GM23248 (cell line): Measurements from ENCODE around the gene GCK. TPM values are rescaled to one million over a fixed set of nuclear protein-coding genes. Genes with fewer than 3 reads are reported as not detected.

Source experiments
- DNase-seq: peaks from one replicate; pipeline ENCODE4 v3.0.0-alpha.2; 2015
- H2AFZ ChIP-seq: fragments of 200-600 bp; sonication (generic); 2 replicates; pipeline ENCODE4 v1.6.1; 2016; ENCODE audit warnings: antibody characterized with exemption
- H3F3A ChIP-seq: fragments of 200-600 bp; sonication (generic); 2 replicates; pipeline ENCODE4 v1.6.1; 2016; ENCODE audit warnings: mild to moderate bottlenecking, antibody characterized with exemption, mixed run types; ENCODE audit not compliant: insufficient read depth
- H3K27ac ChIP-seq: fragments of 200-600 bp; sonication (generic); 2 replicates; pipeline ENCODE4 v1.5.1; 2016; ENCODE audit warnings: mild to moderate bottlenecking
- H3K27me3 ChIP-seq: fragments of 200-600 bp; sonication (generic); replicated peaks from 2 replicates; pipeline ENCODE4 v1.6.1; 2016; ENCODE audit warnings: mild to moderate bottlenecking; ENCODE audit not compliant: insufficient read depth
- H3K36me3 ChIP-seq: fragments of 200-600 bp; sonication (generic); 2 replicates; pipeline ENCODE4 v1.6.1; 2016; ENCODE audit warnings: low read depth, mild to moderate bottlenecking
- H3K4me1 ChIP-seq: fragments of 200-600 bp; sonication (generic); 2 replicates; pipeline ENCODE4 v1.6.1; 2016; ENCODE audit warnings: mild to moderate bottlenecking; ENCODE audit not compliant: insufficient read depth
- H3K4me2 ChIP-seq: fragments of 200-600 bp; sonication (generic); one replicate; pipeline ENCODE4 v1.6.1; 2016; ENCODE audit warnings: mild to moderate bottlenecking; ENCODE audit not compliant: unreplicated experiment
- H3K4me3 ChIP-seq: fragments of 200-600 bp; sonication (generic); 2 replicates; pipeline ENCODE4 v1.5.1; 2016; ENCODE audit warnings: mild to moderate bottlenecking
- H3K79me2 ChIP-seq: fragments of 200-600 bp; sonication (generic); 2 replicates; pipeline ENCODE4 v1.6.1; 2016; ENCODE audit warnings: mild to moderate bottlenecking; ENCODE audit not compliant: insufficient read depth
- H3K9ac ChIP-seq: fragments of 200-600 bp; sonication (generic); 2 replicates; pipeline ENCODE4 v1.6.1; 2016; ENCODE audit warnings: mild to moderate bottlenecking
- H3K9me2 ChIP-seq: fragments of 200-600 bp; sonication (generic); 2 replicates; pipeline ENCODE4 v1.6.1; 2016; ENCODE audit warnings: mixed run types, mild to moderate bottlenecking, moderate library complexity; ENCODE audit not compliant: insufficient read depth
- H3K9me3 ChIP-seq: fragments of 200-600 bp; sonication (generic); one replicate; pipeline ENCODE4 v1.6.1; 2017; ENCODE audit warnings: low read depth
- H4K20me1 ChIP-seq: fragments of 200-600 bp; sonication (generic); 2 replicates; pipeline ENCODE4 v1.6.0; 2016; ENCODE audit not compliant: insufficient read depth
- EZH2 ChIP-seq: fragments of 200-600 bp; sonication (generic); IDR thresholded peaks from 2 replicates; pipeline ENCODE4 v1.6.1; 2018; ENCODE audit warnings: antibody characterized with exemption, mild to moderate bottlenecking; ENCODE audit not compliant: insufficient read depth, poor library complexity, severe bottlenecking
- EZH2phosphoT487 ChIP-seq: fragments of 200-600 bp; sonication (generic); IDR thresholded peaks from 2 replicates; pipeline ENCODE4 v1.6.1; 2018; ENCODE audit warnings: antibody characterized with exemption, moderate library complexity, mild to moderate bottlenecking, low read depth; ENCODE audit not compliant: insufficient read depth
- WGBS, 2 experiments: methylation state at CpG; one replicate each; pipeline ENCODE4 v1.1.6; 2015 to 2017; ENCODE audit warnings: low lambda C conversion rate in 2 of 2, low coverage in 1 of 2; ENCODE audit errors: missing lambda C conversion rate in 2 of 2; 5-methylcytosine and 5-hydroxymethylcytosine counted together
- in situ Hi-C: fragments of 300-500 bp; cut with MboI; formaldehyde crosslinking; loops from 2 replicates; pipeline ENCODE4 v1.15.0; 2020
- polyA plus RNA-seq: library from polyadenylated mRNA; unstranded; fragments of >200 nt; fragmentation: Nextera tagmentation; extraction: Ambion mirVana; gene quantifications from 2 replicates; pipeline ENCODE4 v1.2.1, GENCODE V29; 2016
- total RNA-seq: library from RNA; depleted of rRNA; stranded (reverse); fragments of >200 nt; shearing (Covaris generic); gene quantifications from 2 replicates; pipeline ENCODE4 v1.2.3, GENCODE V29; 2014

The GCK gene
- total and polyA plus RNA-seq, 2 experiments from 2014 or later = 0.11 to 0.23 TPM

GRCh38 chr7:44157116-44158080, 31.8 kb downstream of the GCK start:
- H3K27ac ChIP-seq = no peak overlapping the region
- 0 out of 2 replicates have a peak, but pooled peaks cover 2% of the 10 kb centered on the region for H3F3A ChIP-seq
- in situ Hi-C loops = no loop called here
- H3K9me3 ChIP-seq = no peaks in the 10 kb centered on the region
- H3K36me3 ChIP-seq = no peaks in the 10 kb centered on the region
- no peak overlapping the region for H3K4me2 ChIP-seq
- no peak for TF ChIP-seq EZH2
- H4K20me1 ChIP-seq = no peaks in the 10 kb centered on the region
- no peak overlapping the region for H3K9ac ChIP-seq
- no peaks in the 10 kb centered on the region for H3K9me2 ChIP-seq
- no peak overlapping the region for H3K4me3 ChIP-seq
- H3K79me2 ChIP-seq = no peaks in the 10 kb centered on the region
- DNase-seq = no peak
- WGBS, 2 experiments = 72 to 77% methylated on average over 13 to 15 of the region's 15 CpGs
- H2AFZ ChIP-seq = no peak overlapping the region
- peaks cover 4% of the 10 kb centered on the region; the same call in 1 of the 2 replicates for H3K4me1 ChIP-seq
- H3K27me3 ChIP-seq = no peaks in the 10 kb centered on the region

- no peaks in the 10 kb centered on the region for H3K4me1 ChIP-seq
- in situ Hi-C loops = no loop called here
- no peaks in the 10 kb centered on the region for H3K36me3 ChIP-seq
- H4K20me1 ChIP-seq = no peaks in the 10 kb centered on the region
- 42 to 57% methylated on average over 4 of the region's 4 CpGs for WGBS, 2 experiments
- no peak for DNase-seq
- H3K4me2 ChIP-seq = no peak overlapping the region
- H3K9me3 ChIP-seq = no peaks in the 10 kb centered on the region
- H3K27me3 ChIP-seq = no peaks in the 10 kb centered on the region
- no peaks in the 10 kb centered on the region for H3K79me2 ChIP-seq
- H3K9me2 ChIP-seq = no peaks in the 10 kb centered on the region
- no peaks in the 10 kb centered on the region for H3F3A ChIP-seq
- no peak for TF ChIP-seq EZH2
- TF ChIP-seq EZH2phosphoT487 = no peak
- no peak overlapping the region for H3K9ac ChIP-seq
- no peak overlapping the region for H2AFZ ChIP-seq
- H3K27ac ChIP-seq = no peak overlapping the region
- H3K4me3 ChIP-seq = no peak overlapping the region
Observed at GRCh38 chr7:44156453-44157010, 32.7 kb downstream of the GCK start.

GRCh38 chr7:44155191-44156185, 33.8 kb downstream of the GCK start:
- Histone ChIP-seq H3K9ac (no peak overlapping the region), H3K27me3 (no peaks in the 10 kb centered on the region), H3K4me1 (no peaks in the 10 kb centered on the region), H3K36me3 (no peaks in the 10 kb centered on the region), H4K20me1 (no peaks in the 10 kb centered on the region), H3K9me2 (no peaks in the 10 kb centered on the region), H3K9me3 (no peaks in the 10 kb centered on the region), H3K27ac (no peak overlapping the region), H3K4me2 (no peak overlapping the region), H3K4me3 (no peak overlapping the region), H3K79me2 (no peaks in the 10 kb centered on the region), H3F3A (no peaks in the 10 kb centered on the region), H2AFZ (no peak overlapping the region)
- no peak for DNase-seq
- no peak for TF ChIP-seq EZH2phosphoT487
- TF ChIP-seq EZH2 = no peak
- WGBS, 2 experiments = 61 to 69% methylated on average over 8 of the region's 8 CpGs
- in situ Hi-C loops = no loop called here

- TF ChIP-seq EZH2 (no peak), EZH2phosphoT487 (no peak)
- Histone ChIP-seq H3K79me2 (no peaks in the 10 kb centered on the region), H3K27me3 (no peaks in the 10 kb centered on the region), H3F3A (no peaks in the 10 kb centered on the region), H3K4me1 (no peaks in the 10 kb centered on the region), H2AFZ (no peak overlapping the region), H4K20me1 (no peaks in the 10 kb centered on the region), H3K4me2 (no peak overlapping the region), H3K36me3 (no peaks in the 10 kb centered on the region), H3K9ac (no peak overlapping the region), H3K9me3 (no peaks in the 10 kb centered on the region), H3K27ac (no peak overlapping the region), H3K4me3 (no peak overlapping the region), H3K9me2 (no peaks in the 10 kb centered on the region)
- in situ Hi-C loops = no loop called here
- 88 to 93% methylated on average over 3 of the region's 3 CpGs for WGBS, 2 experiments
- DNase-seq = no peak
Observed at GRCh38 chr7:44154703-44155102, 34.5 kb downstream of the GCK start.
